Measurements from ENCODE around the gene PACSIN1.
A peak's percentile ranks its signal among the peaks of the same experiment; 100 is the strongest.

Gene PACSIN1

DNA sequence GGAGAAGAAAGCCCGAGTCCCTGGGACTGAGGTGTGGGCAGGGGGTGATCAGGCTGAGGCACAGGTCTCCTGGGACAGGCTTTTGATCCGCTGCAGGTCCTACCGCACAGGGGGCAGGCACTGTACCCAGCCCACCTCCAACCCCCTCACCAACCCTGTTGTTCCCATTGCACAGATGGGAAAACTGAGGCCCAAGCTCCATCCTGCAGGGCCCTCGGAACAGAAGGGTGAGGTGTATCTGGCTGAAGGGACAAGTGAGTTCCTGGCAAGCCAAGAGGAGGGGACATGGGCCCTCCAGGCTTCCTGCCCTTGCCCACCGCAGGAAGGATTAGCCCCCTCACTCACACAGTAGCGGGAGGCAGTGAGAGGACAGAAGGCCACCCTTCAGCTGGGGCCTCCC, 106.7 kb downstream of the PACSIN1 start:
- H3K9me3 Mint-ChIP-seq, result no peaks in the 10 kb centered on the region
- no peak for DNase-seq (ENCODE audit: low spot score in 2 of 2)
- no peak overlapping the region for H3K27ac Mint-ChIP-seq
- H3K4me3 Mint-ChIP-seq, result no peak overlapping the region
- ATAC-seq, result no peak
- H3K36me3 Mint-ChIP-seq, result peaks cover 12% of the 10 kb centered on the region
- peaks cover 7% of the 10 kb centered on the region for H3K4me1 Mint-ChIP-seq

GRCh38 chr6:34573567-34574183, 107.8 kb downstream of the PACSIN1 start:
- Mint-ChIP-seq H3K9me3 (no peaks in the 10 kb centered on the region), H3K27ac (no peak overlapping the region)
- ATAC-seq, result no peak

DNA sequence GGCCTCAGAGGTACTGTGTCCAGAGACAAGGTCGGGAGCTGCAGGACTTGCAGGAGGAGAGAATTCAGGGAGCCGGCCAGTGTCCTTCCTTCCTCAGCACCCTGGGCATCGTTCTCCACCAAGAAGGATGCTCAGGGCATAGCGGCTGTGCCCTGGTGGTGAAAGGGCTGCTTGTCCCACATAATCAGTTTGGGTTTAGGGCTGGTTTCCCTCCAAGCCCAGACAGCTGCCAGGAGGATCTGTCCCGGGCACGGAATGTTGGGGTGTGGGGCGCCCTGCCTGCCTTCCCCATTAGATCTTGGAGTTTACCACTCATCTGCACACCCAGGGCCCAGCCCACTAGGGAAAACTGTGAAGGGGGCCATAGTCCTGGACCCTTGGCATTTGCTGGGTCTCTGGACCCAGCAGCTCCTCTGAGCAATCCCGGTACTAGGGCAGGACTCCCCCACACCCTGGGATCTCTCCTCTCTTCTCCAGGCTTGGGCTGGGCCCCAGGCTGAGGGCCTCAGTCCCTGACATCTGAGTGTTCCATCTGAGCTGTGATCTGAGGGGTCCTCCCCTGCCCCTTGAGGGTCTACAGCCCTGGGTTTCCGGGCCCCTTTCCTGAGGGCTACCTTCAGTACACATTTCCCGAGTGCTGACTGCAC, 108.9 kb downstream of the PACSIN1 start:
- no peak overlapping the region for H3K4me3 Mint-ChIP-seq
- peaks cover 7% of the 10 kb centered on the region for H3K4me1 Mint-ChIP-seq
- H3K36me3 Mint-ChIP-seq, result peaks cover 12% of the 10 kb centered on the region
- DNase-seq (ENCODE audit: low spot score in 2 of 2) (no peak), ATAC-seq (no peak)
- no peaks in the 10 kb centered on the region for H3K9me3 Mint-ChIP-seq
- H3K27ac Mint-ChIP-seq, result peak overlapping the region; percentile 40

More at GRCh38 chr6:34573567-34574183, 107.8 kb downstream of the PACSIN1 start:
- no peak for DNase-seq (ENCODE audit: low spot score in 2 of 2)
- peaks cover 12% of the 10 kb centered on the region for H3K36me3 Mint-ChIP-seq
- peaks cover 7% of the 10 kb centered on the region for H3K4me1 Mint-ChIP-seq
- H3K4me3 Mint-ChIP-seq, result no peak overlapping the region

GRCh38 chr6:34575326-34575725, 109.5 kb downstream of the PACSIN1 start:
- Mint-ChIP-seq H3K27ac (peak overlapping the region; percentile 40), H3K4me1 (peaks cover 7% of the 10 kb centered on the region), H3K4me3 (no peak overlapping the region), H3K36me3 (peaks cover 12% of the 10 kb centered on the region), H3K9me3 (no peaks in the 10 kb centered on the region)
- no peak for ATAC-seq
- no peak for DNase-seq (ENCODE audit: low spot score in 2 of 2)

DNA sequence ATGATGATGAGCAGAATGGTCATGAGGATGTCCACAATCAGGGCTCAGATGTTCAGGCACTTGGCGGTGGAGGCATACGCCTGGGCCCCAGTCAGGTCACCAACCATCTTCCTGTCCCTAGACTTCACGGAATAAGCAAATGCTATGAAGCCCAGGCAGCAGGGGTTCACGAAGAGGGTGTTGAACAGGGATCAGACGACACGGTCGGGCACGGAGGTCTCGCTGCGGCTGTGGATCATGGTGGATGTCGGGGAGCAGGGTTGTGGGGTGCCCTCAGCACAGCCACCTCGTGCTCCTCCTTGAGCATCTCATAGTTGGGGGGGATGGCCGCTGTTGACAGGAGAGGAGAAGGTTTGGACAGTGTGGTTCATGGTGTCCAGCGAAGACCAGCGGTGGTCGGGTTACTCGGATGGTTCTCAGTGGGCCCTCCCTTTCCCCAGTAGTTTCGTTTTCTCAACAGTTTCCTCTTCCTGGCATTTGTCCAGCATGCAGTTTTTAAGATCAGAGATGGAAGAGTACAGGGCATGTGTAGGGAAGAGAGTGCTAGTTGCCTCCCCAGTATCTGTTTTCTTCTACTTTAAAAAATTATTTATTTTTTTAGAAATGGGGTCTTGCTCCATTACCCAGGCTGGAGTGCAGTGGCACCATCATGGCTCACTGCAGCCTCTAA, 110.5 kb downstream of the PACSIN1 start:
- H3K36me3 Mint-ChIP-seq, result peaks cover 12% of the 10 kb centered on the region
- H3K4me3 Mint-ChIP-seq, result no peak overlapping the region
- H3K9me3 Mint-ChIP-seq, result no peaks in the 10 kb centered on the region
- no peak for DNase-seq (ENCODE audit: low spot score in 2 of 2)
- no peak for ATAC-seq
- peaks cover 7% of the 10 kb centered on the region for H3K4me1 Mint-ChIP-seq
- H3K27ac Mint-ChIP-seq, result no peak overlapping the region

DNA sequence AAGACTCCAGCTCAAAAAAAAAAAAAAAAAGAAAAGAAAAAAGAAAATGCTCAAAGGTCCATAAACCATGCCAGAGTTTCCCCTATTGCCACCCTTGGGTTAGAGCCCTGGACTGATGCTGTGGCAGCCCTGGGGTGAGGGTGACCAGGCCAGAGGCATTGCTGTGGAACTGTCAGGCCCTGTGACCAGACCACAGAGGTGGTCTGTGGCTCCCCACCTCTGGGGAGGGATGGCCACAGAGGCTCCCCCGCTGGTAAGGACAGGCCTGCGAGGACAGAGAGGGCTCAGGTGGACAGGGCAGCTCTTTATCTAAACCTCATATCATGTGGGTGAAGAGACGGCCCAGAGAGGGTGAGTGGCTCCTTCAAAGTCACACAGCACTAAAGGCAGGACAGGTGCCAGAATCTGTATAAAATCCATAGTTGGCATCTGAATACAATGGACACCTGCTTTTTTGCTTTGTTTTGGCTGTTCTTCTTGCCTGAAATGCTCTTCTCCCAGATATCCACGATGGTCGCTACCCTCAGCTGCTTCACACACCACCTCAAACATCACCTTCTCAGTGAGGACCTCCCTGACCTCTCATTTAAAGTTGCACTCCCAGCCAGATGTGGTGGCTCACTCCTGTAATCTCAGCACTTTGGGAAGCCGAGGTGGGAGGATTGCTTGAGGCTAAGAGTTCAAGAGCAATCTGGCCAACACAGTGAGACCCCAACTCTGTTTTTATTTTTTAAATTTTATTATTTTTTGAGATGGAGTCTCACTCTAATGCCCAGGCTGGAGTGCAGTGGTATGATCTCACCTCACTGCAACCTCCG, 112.8 kb downstream of the PACSIN1 start:
- H3K9me3 Mint-ChIP-seq, result no peaks in the 10 kb centered on the region
- DNase-seq (ENCODE audit: low spot score in 2 of 2) (no peak), ATAC-seq (no peak)
- H3K4me3 Mint-ChIP-seq, result no peak overlapping the region
- H3K4me1 Mint-ChIP-seq, result peaks cover 7% of the 10 kb centered on the region
- H3K36me3 Mint-ChIP-seq, result peaks cover 6% of the 10 kb centered on the region
- H3K27ac Mint-ChIP-seq, result no peak overlapping the region

DNA sequence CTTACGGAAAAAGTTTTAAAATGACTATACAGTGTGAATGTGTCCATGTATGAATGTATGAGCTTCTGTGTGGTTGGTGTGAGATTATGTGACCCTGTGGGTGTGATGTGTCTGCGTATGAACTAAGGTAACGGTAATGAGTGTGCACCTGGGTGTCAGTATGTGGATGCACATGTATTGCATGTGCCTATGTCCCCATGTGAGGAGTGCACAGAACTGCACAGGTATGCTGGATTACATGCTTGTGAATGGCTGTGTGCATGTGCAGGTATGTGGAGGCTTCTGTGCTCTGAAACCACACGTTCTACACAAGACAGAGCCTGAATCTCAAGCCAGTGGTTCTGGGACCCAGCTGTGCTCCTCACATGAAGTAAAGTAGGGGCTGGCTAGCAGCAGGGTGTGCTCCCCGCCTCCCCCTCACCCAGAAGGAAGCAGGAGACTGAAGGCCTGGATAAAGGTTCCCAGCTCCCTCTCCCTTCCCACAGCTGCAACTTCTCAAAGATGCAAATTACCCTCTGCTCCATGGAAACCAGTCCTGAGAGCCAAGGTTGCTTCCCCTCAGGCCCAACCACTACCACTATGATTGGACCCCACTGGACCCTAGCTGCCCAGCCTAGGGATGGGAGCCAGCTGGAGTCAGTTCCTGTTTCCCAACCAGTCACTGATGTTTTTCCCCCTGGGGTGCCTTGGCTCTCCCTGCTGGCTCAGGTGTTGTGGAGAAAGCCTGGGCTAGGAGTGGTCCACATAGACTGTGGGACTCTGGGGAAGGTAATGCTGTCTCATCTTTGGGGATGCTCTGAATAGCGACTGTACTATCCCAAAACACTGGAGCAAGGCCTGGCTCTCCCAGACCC, 115.1 kb downstream of the PACSIN1 start:
- peaks cover 19% of the 10 kb centered on the region for H3K4me1 Mint-ChIP-seq
- DNase-seq (ENCODE audit: low spot score in 2 of 2), result no peak
- H3K4me3 Mint-ChIP-seq, result no peak overlapping the region
- ATAC-seq, result peak; percentile 21
- no peaks in the 10 kb centered on the region for H3K9me3 Mint-ChIP-seq
- peaks cover 12% of the 10 kb centered on the region for H3K36me3 Mint-ChIP-seq
- no peak overlapping the region for H3K27ac Mint-ChIP-seq

DNA sequence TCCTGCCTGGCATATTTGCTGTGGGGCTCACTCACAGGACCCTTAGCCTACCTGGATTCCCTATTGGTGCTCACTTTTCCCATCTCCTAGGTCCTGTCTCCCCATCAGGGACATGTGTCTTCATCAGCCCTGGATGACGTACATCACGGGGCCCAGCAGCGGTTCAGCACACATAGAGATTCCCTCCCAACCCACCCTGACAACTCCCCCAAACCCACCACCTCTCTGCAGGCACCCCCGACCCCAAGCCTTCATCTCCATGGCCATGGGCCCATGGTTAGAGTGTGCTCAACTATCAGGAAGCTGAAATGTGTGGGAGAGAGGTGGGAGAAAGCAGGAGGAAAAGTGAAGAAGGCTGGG, 115.7 kb downstream of the PACSIN1 start:
- no peak overlapping the region for H3K4me3 Mint-ChIP-seq
- no peaks in the 10 kb centered on the region for H3K9me3 Mint-ChIP-seq
- peak overlapping the region; percentile 64 for H3K27ac Mint-ChIP-seq
- DNase-seq (ENCODE audit: low spot score in 2 of 2), result no peak
- peaks cover 14% of the 10 kb centered on the region for H3K36me3 Mint-ChIP-seq
- H3K4me1 Mint-ChIP-seq, result peaks cover 13% of the 10 kb centered on the region
- ATAC-seq, result no peak

- Mint-ChIP-seq H3K9me3 (no peaks in the 10 kb centered on the region), H3K4me3 (no peak overlapping the region), H3K4me1 (peaks cover 18% of the 10 kb centered on the region), H3K27ac (peak overlapping the region; percentile 40), H3K36me3 (peaks cover 29% of the 10 kb centered on the region)
- no peak for ATAC-seq
- DNase-seq (ENCODE audit: low spot score in 2 of 2), result no peak
Observed at GRCh38 chr6:34583461-34583860, 117.6 kb downstream of the PACSIN1 start.

- DNase-seq (ENCODE audit: low spot score in 2 of 2), result no peak
- H3K27ac Mint-ChIP-seq, result peak overlapping the region; percentile 40
- no peaks in the 10 kb centered on the region for H3K9me3 Mint-ChIP-seq
- H3K36me3 Mint-ChIP-seq, result peaks cover 34% of the 10 kb centered on the region
- no peak for ATAC-seq
- no peak overlapping the region for H3K4me3 Mint-ChIP-seq
- H3K4me1 Mint-ChIP-seq, result peaks cover 18% of the 10 kb centered on the region
Observed at GRCh38 chr6:34583861-34584604, 118.2 kb downstream of the PACSIN1 start.

GRCh38 chr6:34584694-34585093, 118.8 kb downstream of the PACSIN1 start:
- peaks cover 23% of the 10 kb centered on the region for H3K4me1 Mint-ChIP-seq
- ATAC-seq, result no peak
- no peaks in the 10 kb centered on the region for H3K9me3 Mint-ChIP-seq
- no peak overlapping the region for H3K4me3 Mint-ChIP-seq
- peak overlapping the region; percentile 11 for H3K27ac Mint-ChIP-seq
- DNase-seq (ENCODE audit: low spot score in 2 of 2), result no peak
- peaks cover 41% of the 10 kb centered on the region for H3K36me3 Mint-ChIP-seq
